HG02970 (cell line): ENCODE results near the gene CDH16.

Source experiments
- ATAC-seq: cut with Tn5 transposase; IDR thresholded peaks from one replicate; pipeline ENCODE4 v1.9.1; 2021; ENCODE audit warnings: mild to moderate bottlenecking, moderate library complexity, moderate number of reproducible peaks; ENCODE audit not compliant: unreplicated experiment, low FRiP score

Gene CDH16

GRCh38 chr16:66913081-66913480 is 5.6 kb downstream of the CDH16 start:
- ATAC-seq: no peak

DNA sequence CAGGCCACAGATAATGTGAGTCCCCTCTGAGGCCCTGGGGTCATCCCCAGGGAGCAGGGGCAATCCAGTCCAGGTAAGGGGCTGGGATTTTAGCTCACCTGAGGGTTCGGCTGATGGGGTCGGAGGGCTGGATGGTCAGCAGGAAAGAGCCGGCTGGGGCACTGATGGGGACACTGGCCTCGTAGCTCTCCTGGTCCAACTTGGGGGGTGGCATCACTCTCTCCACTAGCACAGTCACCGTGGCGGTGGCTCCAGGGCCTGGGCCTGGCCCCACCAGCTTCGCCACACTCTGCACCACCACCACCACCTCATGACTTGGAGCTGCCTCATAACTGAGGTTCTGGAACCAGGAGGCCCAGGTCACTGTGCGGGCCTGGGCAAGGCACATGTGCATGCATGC is 6.9 kb downstream of the CDH16 start:
- ATAC-seq: no peak

DNA sequence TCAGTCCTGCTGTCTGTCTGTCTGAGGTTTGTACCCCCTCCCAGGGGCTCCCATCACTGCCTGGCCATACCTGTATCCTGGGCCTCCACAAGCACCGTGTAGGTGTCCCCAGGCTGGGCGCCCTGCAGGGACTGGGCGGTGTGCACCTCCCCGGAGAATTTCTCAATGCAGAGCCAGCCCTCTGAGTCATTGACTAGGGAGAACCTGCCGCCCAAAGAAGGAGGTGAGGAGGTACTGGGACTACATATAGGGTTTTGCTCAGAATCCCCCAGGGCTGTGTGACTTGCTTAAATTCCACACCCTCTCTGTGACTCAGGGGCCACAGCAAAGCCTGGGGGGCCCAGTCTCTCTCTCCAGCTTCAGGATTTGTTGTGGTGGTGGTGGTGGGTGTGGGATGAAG is 7.6 kb downstream of the CDH16 start:
- no peak for ATAC-seq

DNA sequence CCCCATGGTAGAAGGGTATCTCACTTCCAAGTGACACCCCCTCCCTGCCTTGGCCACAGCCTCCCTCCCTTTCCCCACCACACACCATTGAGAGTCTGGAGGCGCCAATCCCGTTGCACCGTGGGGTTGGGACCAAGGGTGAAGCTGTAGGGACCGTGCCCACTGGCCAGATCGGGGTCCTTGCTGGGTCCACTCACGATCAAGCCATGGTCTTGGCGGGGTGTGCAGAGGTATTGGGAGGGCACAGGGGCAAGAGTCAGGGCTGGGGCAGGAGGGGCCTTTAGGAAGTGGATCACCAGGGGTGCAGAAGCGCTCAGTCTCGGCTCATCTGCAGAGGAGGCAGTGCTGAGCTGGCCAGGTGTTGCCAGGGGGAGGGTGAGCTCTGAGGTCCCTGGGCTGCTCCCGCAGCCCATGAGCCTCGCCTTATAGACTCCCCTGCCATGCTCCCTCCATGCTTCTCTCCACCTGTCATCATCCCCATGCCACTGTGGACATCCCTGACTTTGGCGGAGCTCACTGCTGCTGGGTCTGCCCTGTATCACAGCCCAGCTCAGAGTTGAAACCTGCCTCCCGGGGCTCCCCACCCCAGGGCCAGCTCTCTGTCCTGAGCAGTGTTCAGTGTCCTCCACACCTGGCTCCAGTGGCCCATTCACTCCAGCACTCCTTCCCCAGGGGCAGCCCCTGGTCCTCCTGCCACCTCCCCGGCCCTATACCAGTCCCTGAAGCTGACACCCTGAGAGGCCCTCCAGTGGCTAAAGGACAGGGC is 8.3 kb downstream of the CDH16 start:
- no peak for ATAC-seq

DNA sequence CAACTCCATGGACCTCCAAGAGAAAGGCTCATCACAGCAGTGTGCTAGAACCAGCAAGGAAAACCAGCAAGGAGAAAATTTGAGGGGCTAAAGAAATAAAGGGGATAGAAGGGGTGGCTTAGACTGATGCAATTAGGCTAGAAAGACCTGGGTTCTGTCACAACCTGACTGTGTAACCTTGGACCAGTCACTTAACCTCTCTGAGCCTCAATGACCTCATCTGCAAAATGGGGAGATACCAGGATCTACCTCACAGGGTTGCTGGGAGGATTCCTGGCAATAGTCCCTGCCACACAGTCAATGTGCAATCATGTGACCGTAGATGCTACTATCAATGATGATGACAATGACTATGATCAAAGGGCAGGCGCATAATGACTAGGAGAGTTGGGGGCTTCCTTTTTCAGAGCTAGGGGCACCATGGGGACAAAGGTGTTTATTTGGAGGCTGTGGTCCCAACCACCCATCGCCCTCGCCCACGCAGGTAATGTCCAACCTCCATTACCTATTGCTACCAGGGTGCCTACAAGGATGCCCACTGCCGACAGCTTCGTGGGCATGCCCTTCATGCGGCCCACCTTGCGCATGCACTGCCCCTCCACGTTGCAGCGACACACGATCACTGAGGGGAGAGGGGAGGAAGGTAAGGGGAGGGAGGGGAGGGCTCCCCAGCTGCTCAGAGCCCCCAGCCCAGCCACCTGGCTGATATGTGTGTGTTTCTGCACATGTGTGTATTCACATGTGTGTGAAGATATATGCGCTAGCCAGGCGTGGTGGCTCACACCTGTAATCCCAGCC is 9.7 kb downstream of the CDH16 start:
- ATAC-seq: no peak

DNA sequence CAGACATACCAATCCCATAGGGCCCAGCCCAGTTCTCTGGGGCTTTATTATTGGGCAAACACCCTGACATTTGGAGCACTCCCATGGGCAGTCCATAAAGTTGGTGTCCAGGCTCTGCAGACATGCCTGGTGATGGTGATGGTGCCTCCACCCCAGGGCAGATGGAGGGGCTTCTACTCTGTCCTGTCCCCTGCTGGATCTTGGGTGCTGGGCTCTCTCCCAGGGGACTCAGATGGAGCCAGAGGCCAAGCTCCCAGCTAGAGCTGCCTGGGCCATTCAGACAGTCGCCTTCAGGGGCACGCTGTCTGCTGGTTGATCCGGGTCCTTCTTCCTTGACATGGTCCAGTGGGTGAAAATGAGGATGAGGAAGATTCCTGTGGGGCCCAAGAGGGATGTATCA is 10.6 kb downstream of the CDH16 start:
- no peak for ATAC-seq

GRCh38 chr16:66906916-66907836 is 11.5 kb downstream of the CDH16 start:
- no peak for ATAC-seq

GRCh38 chr16:66905633-66906539 is 12.8 kb downstream of the CDH16 start:
- no peak for ATAC-seq

GRCh38 chr16:66904846-66905632 is 13.6 kb downstream of the CDH16 start:
- no peak for ATAC-seq

- no peak for ATAC-seq
These were observed 14.2 kb downstream of the CDH16 start for GRCh38 chr16:66904428-66904845.

DNA sequence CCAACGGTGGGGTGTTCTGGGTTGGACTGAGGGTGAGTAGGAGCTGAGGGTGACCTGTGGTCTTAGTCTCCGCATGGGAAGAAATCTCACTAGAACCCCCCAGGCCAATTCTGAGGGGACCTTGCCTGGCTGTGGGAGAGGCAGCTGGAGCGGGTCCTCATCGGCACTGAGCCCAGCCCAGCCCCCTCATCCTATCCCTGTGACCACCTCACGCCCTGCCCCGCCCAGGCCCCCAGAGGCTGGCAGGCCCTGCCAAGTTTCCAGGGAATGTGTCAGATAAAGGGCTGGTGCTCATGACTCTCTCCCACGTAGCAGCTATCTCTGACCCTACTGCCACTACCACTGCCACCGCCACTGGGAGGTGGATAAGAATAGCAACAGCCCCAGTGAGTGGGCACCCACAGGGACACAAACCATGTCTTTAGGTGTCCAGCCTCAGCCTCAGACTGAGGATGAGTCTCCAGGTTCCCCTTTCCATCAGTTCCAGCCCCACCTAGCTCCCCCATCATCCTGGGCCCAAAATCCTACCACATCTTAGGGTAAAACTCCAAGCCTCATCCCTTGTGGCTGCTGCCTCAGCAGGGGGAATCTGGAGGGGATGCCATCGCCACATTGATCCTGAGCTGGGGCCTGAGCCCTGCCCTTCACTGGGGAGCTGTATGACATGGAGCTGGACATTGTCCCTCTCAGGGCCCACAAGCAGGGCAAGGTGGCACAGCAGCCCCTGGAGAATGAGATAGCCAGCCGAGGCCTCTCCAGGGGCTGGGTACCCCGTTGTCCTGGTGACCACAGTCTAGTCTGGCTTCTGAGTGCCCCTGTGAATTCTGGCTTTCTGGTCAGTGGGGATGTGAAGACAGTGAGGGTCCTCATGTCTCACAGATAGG is 14.9 kb downstream of the CDH16 start:
- ATAC-seq: no peak

GRCh38 chr16:66902648-66903543 is 15.8 kb downstream of the CDH16 start:
- no peak for ATAC-seq

GRCh38 chr16:66901626-66902025 is 17.1 kb downstream of the CDH16 start:
- ATAC-seq: no peak

- no peak for ATAC-seq
These were observed 17.8 kb downstream of the CDH16 start for GRCh38 chr16:66900721-66901441.

DNA sequence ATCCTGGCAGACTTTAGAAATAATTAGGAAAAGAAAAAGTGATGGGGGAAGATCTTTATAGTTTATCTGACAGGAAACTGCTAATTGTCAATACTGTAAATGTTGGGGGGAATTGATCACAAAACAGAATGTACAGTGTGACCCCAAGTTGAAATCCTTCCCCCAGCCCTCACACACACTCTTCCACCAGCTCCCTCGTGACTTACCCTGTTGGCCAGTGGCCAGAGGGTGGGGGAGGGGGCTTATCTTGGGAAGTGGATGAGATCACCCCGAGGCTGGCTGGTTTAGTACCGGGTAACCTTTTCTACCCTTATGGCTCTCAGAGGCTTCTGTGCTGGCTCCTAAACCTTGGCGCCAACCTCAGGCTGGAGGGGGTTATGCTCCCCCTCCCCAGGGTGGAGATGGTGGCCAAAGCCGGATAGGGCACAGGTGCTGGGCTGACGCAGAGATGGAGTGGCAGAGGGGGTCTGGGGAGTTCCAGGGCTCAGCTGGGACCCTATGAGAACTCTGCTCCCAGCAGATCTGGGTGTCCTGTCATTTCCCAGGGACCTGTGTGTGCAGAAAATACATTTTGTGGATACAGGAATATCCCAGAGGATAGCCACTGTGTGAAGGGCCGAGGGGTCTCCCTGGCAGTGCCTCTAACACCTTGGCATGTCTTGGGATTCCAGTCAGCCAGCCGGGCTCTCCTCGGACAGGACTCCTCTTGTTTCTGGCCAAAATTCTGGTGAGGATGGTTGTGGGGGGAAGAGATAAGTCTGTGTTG is 18.6 kb downstream of the CDH16 start:
- no peak for ATAC-seq
